Right atrium auricular region (tissue), 2 donors: Measurements from ENCODE around the gene GDAP2. TPM values are rescaled to one million over a fixed set of nuclear protein-coding genes. Genes with fewer than 3 reads are reported as not detected.

Experiments
- DNase-seq: peaks from one replicate; pipeline ENCODE4 v3.0.0-alpha.2; 2019; ENCODE audit warnings: low spot score
- H3K27ac ChIP-seq, 2 donors: fragments of 200-600 bp; sonication (generic); 1 replicate in 1 of 2; 2 replicates in 1 of 2; pipeline ENCODE4 v1.5.1; 2016 to 2019
- H3K27me3 ChIP-seq, 2 donors: fragments of 200-600 bp; sonication (generic); one replicate each; pipeline versions ENCODE4 v1.5.1 to v1.6.0; 2017 to 2019
- H3K36me3 ChIP-seq: fragments of 200-600 bp; sonication (generic); one replicate; pipeline ENCODE4 v1.5.1; 2016
- H3K4me1 ChIP-seq, 2 donors: fragments of 200-600 bp; sonication (generic); one replicate each; pipeline versions ENCODE4 v1.5.1 to v1.6.0; 2017 to 2019
- H3K4me3 ChIP-seq, 2 donors: fragments of 200-600 bp; sonication (generic); 1 replicate in 1 of 2; 2 replicates in 1 of 2; pipeline ENCODE4 v1.5.1; 2017 to 2019; ENCODE audit warnings: mild to moderate bottlenecking in 1 of 2, moderate library complexity in 1 of 2
- H3K9me3 ChIP-seq, 2 donors: fragments of 200-600 bp; sonication (generic); one replicate each; pipeline ENCODE4 v1.5.1; 2019
- total RNA-seq, 2 donors: library from RNA; depleted of rRNA; stranded (reverse); fragments of >200 nt; gene quantifications; one replicate each; pipeline ENCODE4 v1.1.0, GENCODE V29; 2016
- TF ChIP-seq, protein P1 (sequence below), 2 donors: fragments of 200-600 bp; sonication (generic); IDR thresholded peaks; one replicate each; pipeline ENCODE4 v1.5.1; 2019; ENCODE audit warnings: antibody characterized with exemption in 2 of 2

Gene GDAP2
- total RNA-seq, 2 donors from 2014 or later = 13.2 to 13.4 TPM

DNA sequence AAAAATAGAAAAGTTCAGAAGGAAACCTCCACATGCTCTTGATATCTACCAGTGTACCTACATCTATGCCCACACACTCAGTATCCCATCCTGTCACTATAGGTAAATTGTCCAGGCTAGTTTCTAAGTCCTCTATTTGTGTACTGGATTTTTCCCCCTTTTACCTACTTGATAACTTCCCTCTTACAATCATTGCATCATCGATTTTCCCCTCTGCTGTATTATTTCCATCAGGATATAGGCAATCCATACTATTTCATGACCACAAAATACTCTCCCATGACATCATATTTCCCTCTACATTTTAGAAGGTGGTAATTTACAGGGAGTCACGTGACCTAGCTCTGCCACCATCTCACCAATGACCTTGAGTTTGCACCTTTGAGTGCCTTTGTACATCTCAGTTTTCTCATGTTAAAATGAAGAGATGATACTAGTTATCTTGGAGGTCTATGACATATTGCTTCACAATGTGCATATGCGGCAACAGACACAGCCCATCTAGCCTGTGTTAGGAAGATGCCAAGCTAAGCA, 88.2 kb downstream of the GDAP2 start:
- Histone ChIP-seq H3K4me1 (no peaks in the 10 kb centered on the region), H3K27ac (no peak overlapping the region), H3K36me3 (peaks cover 5% of the 10 kb centered on the region), H3K27me3 (no peaks in the 10 kb centered on the region), H3K4me3 (no peak overlapping the region), H3K9me3 (peaks cover 0 to 14% of the 10 kb centered on the region in 2 donors)
- TF ChIP-seq, protein P1, sequence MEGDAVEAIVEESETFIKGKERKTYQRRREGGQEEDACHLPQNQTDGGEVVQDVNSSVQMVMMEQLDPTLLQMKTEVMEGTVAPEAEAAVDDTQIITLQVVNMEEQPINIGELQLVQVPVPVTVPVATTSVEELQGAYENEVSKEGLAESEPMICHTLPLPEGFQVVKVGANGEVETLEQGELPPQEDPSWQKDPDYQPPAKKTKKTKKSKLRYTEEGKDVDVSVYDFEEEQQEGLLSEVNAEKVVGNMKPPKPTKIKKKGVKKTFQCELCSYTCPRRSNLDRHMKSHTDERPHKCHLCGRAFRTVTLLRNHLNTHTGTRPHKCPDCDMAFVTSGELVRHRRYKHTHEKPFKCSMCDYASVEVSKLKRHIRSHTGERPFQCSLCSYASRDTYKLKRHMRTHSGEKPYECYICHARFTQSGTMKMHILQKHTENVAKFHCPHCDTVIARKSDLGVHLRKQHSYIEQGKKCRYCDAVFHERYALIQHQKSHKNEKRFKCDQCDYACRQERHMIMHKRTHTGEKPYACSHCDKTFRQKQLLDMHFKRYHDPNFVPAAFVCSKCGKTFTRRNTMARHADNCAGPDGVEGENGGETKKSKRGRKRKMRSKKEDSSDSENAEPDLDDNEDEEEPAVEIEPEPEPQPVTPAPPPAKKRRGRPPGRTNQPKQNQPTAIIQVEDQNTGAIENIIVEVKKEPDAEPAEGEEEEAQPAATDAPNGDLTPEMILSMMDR (IDR thresholded peaks at IDR 0.05) = no peak
- no peak for DNase-seq

- TF ChIP-seq, protein P1 (IDR thresholded peaks at IDR 0.05) = no peak
These were observed 90.5 kb downstream of the GDAP2 start for GRCh38 chr1:117838911-117839310.

GRCh38 chr1:117836069-117836468, 93.4 kb downstream of the GDAP2 start:
- TF ChIP-seq, protein P1 (IDR thresholded peaks at IDR 0.05) = no peak
- no peaks in the 10 kb centered on the region for H3K27me3 ChIP-seq
- H3K4me3 ChIP-seq = no peak overlapping the region
- no peaks in the 10 kb centered on the region for H3K9me3 ChIP-seq
- H3K4me1 ChIP-seq = no peaks in the 10 kb centered on the region
- no peaks in the 10 kb centered on the region for H3K36me3 ChIP-seq
- DNase-seq = no peak
- H3K27ac ChIP-seq = no peak overlapping the region

More at GRCh38 chr1:117838911-117839310, 90.5 kb downstream of the GDAP2 start:
- H3K4me3 ChIP-seq = no peak overlapping the region
- H3K27ac ChIP-seq = no peak overlapping the region
- H3K4me1 ChIP-seq = no peaks in the 10 kb centered on the region
- no peak for DNase-seq
- H3K36me3 ChIP-seq = peaks cover 5% of the 10 kb centered on the region
- H3K9me3 ChIP-seq = no peaks in the 10 kb centered on the region
- no peaks in the 10 kb centered on the region for H3K27me3 ChIP-seq

DNA sequence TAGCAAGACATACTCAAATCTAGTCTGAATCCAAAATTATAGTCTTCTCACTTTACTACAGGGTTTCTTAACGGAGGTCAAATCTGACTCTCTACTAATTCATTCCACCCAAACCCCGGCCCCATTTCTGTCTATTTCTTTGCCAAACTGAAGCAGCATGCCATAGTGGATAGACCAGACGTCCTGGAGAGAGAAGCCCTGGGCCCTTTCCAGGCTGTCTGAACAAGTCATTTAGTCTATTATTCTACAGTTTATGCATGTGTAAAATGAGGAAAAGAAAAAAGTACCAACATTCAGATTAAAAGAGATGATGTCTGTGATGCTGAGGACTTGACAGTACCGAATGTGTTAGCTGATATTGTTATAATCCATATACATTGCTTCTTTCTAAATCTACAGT, 95.0 kb downstream of the GDAP2 start:
- Histone ChIP-seq H3K27ac (no peak overlapping the region), H3K4me1 (no peaks in the 10 kb centered on the region), H3K9me3 (peaks cover 0 to 6% of the 10 kb centered on the region in 2 donors), H3K27me3 (no peaks in the 10 kb centered on the region), H3K4me3 (no peak overlapping the region), H3K36me3 (no peaks in the 10 kb centered on the region)
- DNase-seq = no peak
- TF ChIP-seq, protein P1 (IDR thresholded peaks at IDR 0.05) = no peak

DNA sequence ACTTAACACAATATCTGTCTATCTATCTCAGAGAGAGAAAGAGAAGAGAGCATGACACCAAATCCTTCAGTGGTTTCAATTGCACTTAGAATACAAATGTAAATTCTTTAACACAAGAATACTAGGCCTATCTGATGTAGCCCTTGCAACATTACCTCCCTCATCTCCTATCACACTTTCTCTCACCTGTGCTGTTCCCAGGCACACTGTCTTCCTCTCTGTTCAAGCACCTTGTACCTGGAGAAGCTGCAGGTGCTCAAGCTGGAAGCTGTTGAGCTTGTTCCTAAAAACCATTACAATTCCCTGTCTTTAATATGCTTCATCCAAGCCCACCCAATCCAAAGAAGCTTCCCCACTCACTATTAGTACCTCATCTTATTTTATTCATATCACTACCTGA, 97.0 kb downstream of the GDAP2 start:
- no peak overlapping the region for H3K27ac ChIP-seq
- TF ChIP-seq, protein P1 (IDR thresholded peaks at IDR 0.05) = no peak
- H3K36me3 ChIP-seq = no peaks in the 10 kb centered on the region
- H3K4me1 ChIP-seq = peaks cover 0 to 12% of the 10 kb centered on the region in 2 donors
- no peak overlapping the region for H3K4me3 ChIP-seq
- H3K27me3 ChIP-seq = no peaks in the 10 kb centered on the region
- H3K9me3 ChIP-seq = peaks cover 0 to 6% of the 10 kb centered on the region in 2 donors
- DNase-seq = no peak

- Histone ChIP-seq H3K9me3 (peaks cover 0 to 6% of the 10 kb centered on the region in 2 donors), H3K4me1 (peaks cover 0 to 32% of the 10 kb centered on the region in 2 donors), H3K36me3 (no peaks in the 10 kb centered on the region), H3K27ac (no peak overlapping the region), H3K4me3 (no peak overlapping the region), H3K27me3 (no peaks in the 10 kb centered on the region)
- TF ChIP-seq, protein P1 (IDR thresholded peaks at IDR 0.05) = no peak
- DNase-seq = no peak
These were observed 99.2 kb downstream of the GDAP2 start for GRCh38 chr1:117830222-117830621.
